Measurements from ENCODE around the gene RAB6D.
"Not testable (repeated sequence)": the region's sequence is repeated elsewhere in the genome, so short reads cannot be mapped to it uniquely, and the experiment has no call there.

RAB6D gene

GRCh38 chr2:131390495-131391130 lies 26.6 kb upstream of the RAB6D start:
- H3K9me3 Mint-ChIP-seq; DNase-seq; H3K27ac Mint-ChIP-seq; ATAC-seq; H3K27me3 Mint-ChIP-seq; H3K4me3 Mint-ChIP-seq; H3K36me3 Mint-ChIP-seq (ENCODE audit: low read depth); H3K4me1 Mint-ChIP-seq: not testable (repeated sequence)

- H3K9me3 Mint-ChIP-seq: no peaks in the 10 kb centered on the region
- no peak overlapping the region for H3K4me3 Mint-ChIP-seq
- peaks cover 4% of the 10 kb centered on the region for H3K27me3 Mint-ChIP-seq
- no peak overlapping the region for H3K27ac Mint-ChIP-seq
- ATAC-seq: no peak
- no peaks in the 10 kb centered on the region for H3K4me1 Mint-ChIP-seq
- no peak for DNase-seq
- no peaks in the 10 kb centered on the region for H3K36me3 Mint-ChIP-seq (ENCODE audit: low read depth)
These were observed 25.7 kb upstream of the RAB6D start for GRCh38 chr2:131389657-131390056.

GRCh38 chr2:131388834-131389233 lies 24.9 kb upstream of the RAB6D start:
- DNase-seq; ATAC-seq; H3K4me3 Mint-ChIP-seq; H3K27ac Mint-ChIP-seq; H3K36me3 Mint-ChIP-seq (ENCODE audit: low read depth); H3K9me3 Mint-ChIP-seq; H3K27me3 Mint-ChIP-seq; H3K4me1 Mint-ChIP-seq: not testable (repeated sequence)

GRCh38 chr2:131373111-131373510 lies 9.1 kb upstream of the RAB6D start:
- H3K4me1 Mint-ChIP-seq; H3K27ac Mint-ChIP-seq; H3K36me3 Mint-ChIP-seq (ENCODE audit: low read depth); H3K4me3 Mint-ChIP-seq; H3K9me3 Mint-ChIP-seq; DNase-seq; ATAC-seq; H3K27me3 Mint-ChIP-seq: not testable (repeated sequence)

- Mint-ChIP-seq H3K4me1 (no peaks in the 10 kb centered on the region), H3K9me3 (no peaks in the 10 kb centered on the region), H3K27ac (no peak overlapping the region), H3K36me3 (ENCODE audit: low read depth) (no peaks in the 10 kb centered on the region), H3K4me3 (no peak overlapping the region), H3K27me3 (peaks cover 11% of the 10 kb centered on the region)
- ATAC-seq (no peak), DNase-seq (no peak)
These were observed 6.0 kb upstream of the RAB6D start for GRCh38 chr2:131369954-131370353.

- not testable (repeated sequence) for H3K9me3 Mint-ChIP-seq; H3K4me1 Mint-ChIP-seq; H3K27ac Mint-ChIP-seq; H3K4me3 Mint-ChIP-seq; ATAC-seq; DNase-seq; H3K36me3 Mint-ChIP-seq (ENCODE audit: low read depth)
- H3K27me3 Mint-ChIP-seq: peaks cover 17% of the 10 kb centered on the region
These were observed 4.6 kb upstream of the RAB6D start for GRCh38 chr2:131368493-131369066.

- DNase-seq (no peak), ATAC-seq (no peak)
These were observed 3.4 kb upstream of the RAB6D start for GRCh38 chr2:131367352-131367751.

GRCh38 chr2:131366643-131367042 lies 2.7 kb upstream of the RAB6D start:
- Mint-ChIP-seq H3K36me3 (ENCODE audit: low read depth) (no peaks in the 10 kb centered on the region), H3K4me1 (peaks cover 7% of the 10 kb centered on the region), H3K4me3 (no peak overlapping the region), H3K27ac (no peak overlapping the region), H3K9me3 (no peaks in the 10 kb centered on the region), H3K27me3 (peaks cover 29% of the 10 kb centered on the region)
- DNase-seq (no peak), ATAC-seq (no peak)

More at GRCh38 chr2:131367352-131367751, 3.4 kb upstream of the RAB6D start:
- Mint-ChIP-seq H3K4me3 (no peak overlapping the region), H3K27ac (no peak overlapping the region), H3K27me3 (peaks cover 22% of the 10 kb centered on the region), H3K4me1 (peaks cover 7% of the 10 kb centered on the region), H3K36me3 (ENCODE audit: low read depth) (no peaks in the 10 kb centered on the region), H3K9me3 (no peaks in the 10 kb centered on the region)

GRCh38 chr2:131365452-131365851 lies 1.5 kb upstream of the RAB6D start:
- Mint-ChIP-seq H3K4me1 (peaks cover 7% of the 10 kb centered on the region), H3K27ac (no peak overlapping the region), H3K9me3 (no peaks in the 10 kb centered on the region), H3K36me3 (ENCODE audit: low read depth) (no peaks in the 10 kb centered on the region), H3K27me3 (peaks cover 38% of the 10 kb centered on the region), H3K4me3 (no peak overlapping the region)
- DNase-seq (no peak), ATAC-seq (no peak)

GRCh38 chr2:131363213-131363612 lies 755 bp downstream of the RAB6D start:
- H3K4me3 Mint-ChIP-seq; H3K9me3 Mint-ChIP-seq; H3K36me3 Mint-ChIP-seq (ENCODE audit: low read depth); ATAC-seq; H3K27ac Mint-ChIP-seq; DNase-seq; H3K4me1 Mint-ChIP-seq: not testable (repeated sequence)
- H3K27me3 Mint-ChIP-seq: peaks cover 46% of the 10 kb centered on the region

- not testable (repeated sequence) for H3K36me3 Mint-ChIP-seq (ENCODE audit: low read depth); H3K4me3 Mint-ChIP-seq; H3K27ac Mint-ChIP-seq; DNase-seq; H3K9me3 Mint-ChIP-seq; H3K4me1 Mint-ChIP-seq; ATAC-seq
- peaks cover 49% of the 10 kb centered on the region for H3K27me3 Mint-ChIP-seq
These were observed 2.2 kb downstream of the RAB6D start for GRCh38 chr2:131361773-131362172.

- H3K9me3 Mint-ChIP-seq: not testable (repeated sequence)
These were observed 10.7 kb downstream of the RAB6D start for GRCh38 chr2:131353167-131353697.

GRCh38 chr2:131349021-131349420 lies 14.9 kb downstream of the RAB6D start:
- H3K9me3 Mint-ChIP-seq: no peaks in the 10 kb centered on the region
- H3K4me1 Mint-ChIP-seq: no peaks in the 10 kb centered on the region
- ATAC-seq (no peak), DNase-seq (no peak)
- H3K4me3 Mint-ChIP-seq: no peak overlapping the region
- H3K36me3 Mint-ChIP-seq (ENCODE audit: low read depth): no peaks in the 10 kb centered on the region
- no peak overlapping the region for H3K27ac Mint-ChIP-seq
- peaks cover 31% of the 10 kb centered on the region for H3K27me3 Mint-ChIP-seq

More at GRCh38 chr2:131353167-131353697, 10.7 kb downstream of the RAB6D start:
- not testable (repeated sequence) for H3K36me3 Mint-ChIP-seq (ENCODE audit: low read depth); DNase-seq; H3K4me3 Mint-ChIP-seq; H3K27ac Mint-ChIP-seq; H3K4me1 Mint-ChIP-seq; ATAC-seq
- peaks cover 45% of the 10 kb centered on the region for H3K27me3 Mint-ChIP-seq

GRCh38 chr2:131347035-131347434 lies 16.9 kb downstream of the RAB6D start:
- H3K4me3 Mint-ChIP-seq; H3K36me3 Mint-ChIP-seq (ENCODE audit: low read depth); H3K9me3 Mint-ChIP-seq; ATAC-seq; H3K4me1 Mint-ChIP-seq; DNase-seq; H3K27ac Mint-ChIP-seq: not testable (repeated sequence)
- peaks cover 19% of the 10 kb centered on the region for H3K27me3 Mint-ChIP-seq

- ATAC-seq; H3K36me3 Mint-ChIP-seq (ENCODE audit: low read depth); H3K4me3 Mint-ChIP-seq; H3K9me3 Mint-ChIP-seq; H3K4me1 Mint-ChIP-seq; DNase-seq; H3K27ac Mint-ChIP-seq: not testable (repeated sequence)
- H3K27me3 Mint-ChIP-seq: peaks cover 23% of the 10 kb centered on the region
These were observed 24.7 kb downstream of the RAB6D start for GRCh38 chr2:131339307-131339706.
